GF-D8 (cell line): Measurements from ENCODE around the gene HOXA3.

Experiments used
- DNase-seq: peaks from one replicate; lab custom pipeline; 2025; lab: John Stamatoyannopoulos, UW

The HOXA3 gene

DNA sequence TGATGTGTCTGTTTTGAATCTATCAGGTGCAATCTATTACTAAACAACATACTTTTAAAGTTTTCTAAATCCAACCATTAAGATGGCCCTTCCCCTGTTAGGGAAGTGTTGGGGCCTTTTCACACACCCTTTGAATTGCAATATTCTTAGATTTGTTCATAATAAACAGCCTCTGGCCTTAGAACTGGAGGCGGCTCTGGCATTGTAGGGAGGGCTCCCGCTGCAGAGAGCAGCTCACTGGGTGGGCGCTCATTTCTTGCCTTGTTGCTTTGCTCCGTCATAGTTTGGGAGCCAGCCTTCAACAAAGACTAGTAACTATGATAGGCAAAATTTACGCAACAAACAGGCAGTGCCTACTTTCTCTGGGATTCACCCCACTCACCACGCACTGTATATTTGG, 26.0 kb upstream of the HOXA3 start:
- DNase-seq, result no peak

DNA sequence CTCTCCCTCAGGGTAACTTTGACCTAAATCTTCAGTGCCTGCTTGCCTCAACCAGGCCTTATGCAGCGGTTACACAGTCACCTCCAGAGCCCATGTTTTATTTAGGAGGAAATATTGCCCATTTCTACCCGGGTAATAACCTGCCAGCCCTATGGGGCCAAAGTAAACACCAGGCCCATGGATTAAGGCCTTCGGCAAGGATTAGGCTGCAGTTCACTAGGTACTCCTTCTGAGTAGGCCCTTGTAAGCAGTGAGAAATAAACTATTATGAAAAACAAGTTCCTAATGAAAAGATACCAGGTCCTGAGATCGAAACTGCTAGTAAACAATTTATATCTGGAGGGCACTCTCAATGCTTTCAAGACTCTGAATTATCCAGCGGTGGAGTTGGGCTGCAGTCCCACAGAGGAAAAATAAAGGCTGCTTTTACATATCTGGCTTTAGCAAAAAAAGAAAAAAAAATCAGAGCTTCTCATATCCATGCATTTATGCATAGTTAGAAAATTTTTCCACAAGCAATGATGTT, 25.5 kb upstream of the HOXA3 start:
- DNase-seq, result no peak

DNA sequence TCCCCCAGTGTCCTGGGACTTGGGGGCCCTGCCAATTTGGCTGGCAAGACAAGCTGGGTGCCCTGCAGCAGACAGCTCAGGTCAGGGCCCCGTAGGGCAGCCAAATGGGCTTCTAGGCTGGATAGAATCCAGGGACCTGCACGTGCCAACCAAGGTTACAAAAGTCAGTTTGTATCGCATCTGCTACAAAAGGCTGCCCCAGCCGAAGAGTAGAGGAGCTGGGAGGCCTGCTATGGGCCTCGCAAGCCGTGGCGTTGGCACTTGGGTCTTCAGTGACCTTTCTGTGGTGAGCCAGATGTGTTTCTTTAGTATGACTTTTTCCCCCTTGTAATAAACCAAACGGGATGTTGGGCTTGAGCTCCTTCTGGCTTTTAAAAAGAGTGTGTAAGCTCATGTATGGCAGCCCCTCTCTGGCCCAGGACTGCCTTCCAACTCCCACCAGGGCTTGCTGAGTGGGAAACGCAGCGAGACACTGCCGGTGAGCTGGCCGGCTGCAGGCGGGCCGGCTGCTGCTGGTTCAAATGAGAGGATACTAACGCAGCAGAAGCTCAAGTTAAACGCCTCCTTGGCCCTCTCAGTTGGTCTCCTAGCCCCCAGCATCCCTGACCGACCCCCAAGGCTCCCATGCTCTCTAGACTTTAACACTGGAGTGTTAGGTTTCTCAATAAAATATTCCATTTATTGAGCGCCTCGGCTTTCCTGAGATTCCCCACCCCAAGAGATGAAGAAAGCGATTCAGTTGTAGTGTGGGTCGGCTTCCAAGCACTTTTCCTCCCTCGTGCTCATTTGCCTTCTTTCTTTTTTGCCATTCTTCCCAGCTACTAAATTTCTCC, 24.8 kb upstream of the HOXA3 start:
- no peak for DNase-seq

DNA sequence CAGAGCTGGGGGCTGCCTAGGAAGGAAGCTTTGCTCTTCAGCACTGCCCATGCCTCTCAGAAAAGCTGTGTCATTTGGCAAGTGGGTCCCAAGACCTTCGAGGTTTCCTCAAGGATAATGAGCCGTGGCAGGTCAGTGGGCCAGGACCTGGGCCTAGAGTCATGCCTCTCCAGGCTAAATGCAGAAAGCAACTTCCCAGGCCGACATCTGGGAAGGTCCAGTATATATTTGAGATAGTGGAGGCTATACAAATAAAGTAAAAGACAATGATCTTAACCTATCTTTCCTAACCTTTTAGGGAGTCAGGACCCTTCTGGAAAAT, 24.1 kb upstream of the HOXA3 start:
- no peak for DNase-seq

DNA sequence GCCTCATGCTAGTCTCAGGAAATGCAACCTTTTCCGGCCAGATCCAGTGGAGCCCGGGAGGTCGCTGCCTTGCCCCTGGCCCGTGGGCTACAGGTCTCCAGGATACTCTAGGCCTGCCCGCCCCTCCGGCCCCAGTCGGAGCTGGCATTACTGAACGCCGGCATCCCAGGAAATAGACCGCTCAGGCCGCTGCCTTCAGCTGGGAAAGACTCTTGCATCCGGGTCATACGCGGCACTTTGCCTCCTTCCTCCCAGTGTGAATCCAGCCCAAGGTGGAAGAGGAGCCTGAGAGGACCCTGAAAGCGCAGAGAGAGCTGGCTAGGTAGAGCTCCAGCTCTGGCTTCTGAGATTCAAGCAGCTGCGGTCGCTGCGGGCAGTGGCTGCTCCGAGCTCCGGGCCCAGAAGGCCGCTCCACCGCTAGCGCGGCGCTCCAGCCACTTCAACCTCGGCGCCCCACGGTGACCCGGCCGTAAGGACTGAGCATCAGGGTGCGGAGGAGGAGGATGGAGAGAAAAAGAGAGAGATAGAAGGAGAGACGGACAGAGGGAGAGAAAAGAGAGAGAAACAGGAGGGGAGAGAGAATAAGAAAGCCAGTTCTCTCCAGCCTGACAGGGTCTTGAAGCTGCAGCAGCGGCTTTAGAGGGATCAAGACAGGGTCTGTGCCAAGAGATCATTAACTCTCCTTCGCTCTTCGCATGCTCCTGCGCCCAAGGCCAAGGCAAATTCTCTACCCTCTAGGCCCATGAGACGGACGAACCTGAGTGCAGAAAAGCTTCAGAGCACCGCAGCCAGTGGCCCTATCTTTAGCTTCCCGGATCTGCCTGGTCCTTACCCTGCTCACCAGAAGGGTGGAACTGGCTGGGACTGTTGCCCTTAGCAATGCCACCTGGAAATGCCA, 23.5 kb upstream of the HOXA3 start:
- no peak for DNase-seq

DNA sequence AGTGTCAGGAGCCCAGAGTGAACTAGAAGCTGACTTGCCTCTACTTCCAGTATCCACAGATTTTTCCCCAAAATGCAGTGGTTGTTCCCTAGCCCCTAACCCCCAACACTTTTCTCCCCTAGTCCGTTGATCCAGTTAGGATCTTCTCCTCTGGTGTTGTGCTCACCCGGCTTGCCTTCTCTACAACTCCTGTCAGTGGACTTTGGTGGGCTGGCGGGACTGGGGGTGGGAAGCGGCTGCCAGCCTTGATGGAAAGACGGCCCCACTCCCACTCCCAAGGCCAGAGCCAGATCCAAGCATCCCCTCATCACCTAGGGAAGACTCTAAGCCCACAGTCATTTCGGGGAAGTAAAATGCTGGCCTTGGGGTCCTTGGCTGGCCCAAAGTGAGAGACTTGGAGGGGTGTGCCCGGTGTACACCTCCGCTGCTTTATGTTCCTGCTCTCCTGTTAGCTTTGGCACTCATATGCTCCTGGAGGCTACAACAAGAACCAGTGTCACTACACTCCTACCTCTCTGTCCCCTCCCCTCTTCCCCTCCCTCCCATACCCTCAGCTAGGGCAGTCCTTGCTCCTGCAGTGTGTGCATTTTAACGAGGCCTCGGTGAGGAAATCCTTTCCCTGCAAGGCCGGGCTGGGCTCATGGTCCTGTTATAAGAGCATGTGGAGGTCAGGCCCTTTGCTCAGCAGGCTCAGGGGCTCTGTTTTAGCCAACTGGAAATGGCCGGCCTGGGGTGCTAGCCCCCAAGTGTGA, 22.7 kb upstream of the HOXA3 start:
- peak; percentile 84 for DNase-seq

DNA sequence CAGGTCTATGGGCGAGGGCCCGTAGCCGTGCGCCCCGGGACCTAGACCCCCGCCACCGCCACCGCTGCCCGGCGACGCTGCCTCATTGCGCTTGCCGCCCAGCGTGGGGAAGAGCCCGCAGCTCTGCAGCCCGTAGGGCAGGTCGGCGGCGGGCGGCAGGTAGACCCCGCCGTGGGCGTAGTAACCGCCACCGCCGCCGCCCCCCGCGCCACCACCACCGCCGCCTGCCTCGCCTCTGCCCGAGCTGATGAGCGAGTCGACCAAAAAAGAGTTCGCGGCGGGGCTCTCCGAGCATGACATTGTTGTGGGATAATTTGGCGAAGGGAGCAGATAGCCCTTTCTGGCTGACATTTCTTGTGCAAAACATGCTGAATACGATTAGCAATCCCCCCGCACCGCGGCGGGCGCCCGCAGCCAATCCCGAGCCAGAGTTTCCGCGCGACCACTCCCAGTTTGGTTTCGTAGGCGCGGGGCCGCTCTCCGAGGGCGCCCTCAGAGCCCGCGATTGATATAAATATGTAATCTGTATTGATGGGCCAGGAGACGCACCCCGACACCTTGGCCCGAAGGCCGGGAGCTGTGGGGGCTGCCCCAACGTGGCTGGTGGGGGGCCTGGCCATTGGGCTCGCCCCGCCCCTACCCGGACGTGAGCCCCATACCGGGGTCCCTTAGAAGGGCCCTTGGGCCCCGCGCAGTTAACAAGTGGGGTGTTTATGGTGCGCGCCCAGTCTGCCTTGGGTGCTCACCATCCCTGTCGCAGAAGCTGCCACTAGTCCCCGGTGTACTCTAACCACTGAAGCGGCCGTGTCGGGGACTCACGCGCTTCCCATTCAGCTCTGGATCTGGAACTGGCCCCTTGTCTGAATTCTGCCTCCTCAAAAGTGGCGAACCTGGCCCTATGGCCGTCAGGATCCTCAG, 21.8 kb upstream of the HOXA3 start, which contains the start of gene HOXA10:
HOXA10 (minus strand) TSS at position 365 of the 918 bp plus-strand sequence; CDS start at position 351, 14 bp downstream.
- DNase-seq, result peak; percentile 77

DNA sequence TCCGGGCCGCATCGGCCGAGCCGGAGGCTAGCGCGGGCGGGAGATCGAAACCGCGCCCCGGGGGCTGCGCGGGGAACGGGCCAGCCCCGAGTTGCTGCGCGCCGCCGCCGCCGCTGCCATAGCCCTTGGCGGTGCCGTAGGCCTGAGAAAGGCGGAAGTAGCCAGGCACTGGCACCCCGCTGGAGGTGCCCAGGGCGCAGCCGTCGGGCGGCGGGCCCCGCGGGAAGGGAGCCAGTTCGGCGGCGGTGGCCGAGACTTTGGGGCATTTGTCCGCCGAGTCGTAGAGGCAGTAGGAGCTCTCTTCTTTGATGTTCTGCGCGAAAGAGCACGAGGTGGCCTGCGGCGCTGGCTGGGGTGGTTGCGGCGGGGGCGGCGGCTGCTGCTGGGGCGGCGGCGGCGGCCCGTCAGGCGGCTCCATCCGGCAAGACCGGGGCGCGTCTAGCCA, 21.1 kb upstream of the HOXA3 start:
- DNase-seq, result no peak

DNA sequence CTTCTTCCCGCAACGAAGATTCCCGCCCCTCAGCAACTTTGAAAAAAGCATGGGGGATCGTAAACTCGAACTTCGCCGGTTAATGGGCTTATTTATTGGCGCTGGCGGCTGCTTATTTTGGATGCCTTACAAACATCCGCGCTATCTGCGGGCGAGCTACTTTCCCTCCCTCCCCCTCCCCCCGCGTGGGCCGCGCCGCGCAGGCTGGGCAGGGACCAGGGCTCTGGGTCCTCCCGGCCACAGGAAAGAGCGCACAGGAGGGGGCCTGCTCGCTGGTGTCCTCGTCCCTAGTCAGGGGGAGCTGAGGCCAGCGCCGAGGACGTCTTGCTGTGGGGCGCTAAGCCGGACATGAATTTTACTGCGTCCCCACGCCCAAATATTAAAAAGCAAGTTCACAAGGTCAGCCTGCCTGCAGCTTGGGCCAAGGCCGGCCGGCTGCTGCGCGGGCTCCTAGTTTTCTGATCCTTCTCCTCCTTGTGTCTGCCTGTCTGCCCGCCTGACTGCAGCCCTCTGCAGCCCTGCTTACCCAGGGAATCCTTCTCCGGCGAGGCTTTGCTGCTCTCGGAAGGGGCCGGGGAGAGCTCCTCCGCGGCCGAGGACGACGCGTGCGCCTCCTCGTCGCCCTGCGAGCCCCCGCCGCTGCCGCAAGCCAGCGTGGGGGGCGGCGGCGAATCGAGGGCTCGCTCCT, 20.6 kb upstream of the HOXA3 start:
- DNase-seq, result no peak

DNA sequence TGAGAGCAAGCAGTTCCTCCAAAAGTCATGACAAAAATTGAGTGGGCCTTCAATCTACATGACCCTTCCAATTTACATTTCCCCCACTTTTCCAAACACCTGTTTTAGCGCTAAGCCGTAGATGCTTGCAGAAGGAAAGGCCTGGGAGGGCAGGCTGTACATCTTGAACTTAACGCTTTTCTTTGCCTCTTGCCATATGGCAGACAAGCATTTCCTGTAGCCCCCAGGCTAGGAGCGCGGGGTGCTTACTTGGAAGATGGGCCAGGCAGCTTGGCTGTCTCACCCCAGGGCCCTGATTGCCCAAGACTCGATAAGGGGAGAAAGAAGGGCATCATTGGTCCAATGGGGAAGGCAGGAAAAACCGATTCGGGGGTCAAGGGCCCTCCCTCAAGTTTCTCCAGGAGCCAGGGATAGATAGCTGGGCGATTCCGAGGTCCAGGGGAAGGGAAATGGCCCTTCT, 20.0 kb upstream of the HOXA3 start:
- DNase-seq, result no peak

DNA sequence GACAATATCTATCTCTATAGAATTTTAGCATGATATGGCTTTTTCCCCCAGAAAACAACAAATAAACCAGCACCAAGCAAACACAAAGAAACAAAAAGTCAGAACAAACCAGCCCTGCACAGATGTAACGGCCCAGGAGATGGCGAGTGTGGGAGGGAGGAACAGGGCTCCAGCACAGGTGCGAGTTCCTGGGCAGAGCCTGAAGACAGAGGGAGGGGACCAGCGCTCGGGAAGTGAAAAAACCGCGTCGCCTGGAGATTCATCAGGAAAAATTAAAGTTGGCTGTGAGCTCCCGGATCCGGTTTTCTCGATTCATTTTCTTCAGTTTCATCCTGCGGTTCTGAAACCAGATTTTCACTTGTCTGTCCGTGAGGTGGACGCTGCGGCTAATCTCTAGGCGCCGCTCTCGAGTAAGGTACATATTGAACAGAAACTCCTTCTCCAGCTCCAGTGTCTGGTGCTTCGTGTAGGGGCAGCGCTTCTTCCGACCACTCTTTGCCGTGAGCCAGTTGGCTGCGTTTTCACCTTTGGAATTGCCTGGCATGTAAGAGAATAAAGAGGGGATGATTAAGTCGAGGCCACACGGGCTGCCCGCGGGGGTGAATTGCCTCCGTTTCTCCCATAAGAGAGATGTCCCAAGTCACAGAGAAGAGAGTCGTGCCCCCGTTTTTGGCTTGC, 19.4 kb upstream of the HOXA3 start:
- DNase-seq, result no peak

DNA sequence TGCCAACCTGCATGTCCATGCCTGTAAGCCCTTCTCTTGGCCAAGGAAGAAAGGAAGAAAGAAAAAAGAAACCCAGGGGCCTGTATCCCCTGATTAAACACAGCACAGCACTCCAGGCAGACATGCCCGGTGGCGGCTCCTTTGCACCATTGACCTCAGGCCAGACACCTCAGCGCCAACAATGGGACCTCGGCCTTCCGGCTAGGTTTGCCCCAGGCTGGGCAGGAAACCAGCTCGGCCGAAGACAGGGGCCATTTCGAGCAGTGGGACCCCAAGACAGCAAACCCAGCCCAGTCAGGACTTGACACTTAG, 18.9 kb upstream of the HOXA3 start:
- no peak for DNase-seq

DNA sequence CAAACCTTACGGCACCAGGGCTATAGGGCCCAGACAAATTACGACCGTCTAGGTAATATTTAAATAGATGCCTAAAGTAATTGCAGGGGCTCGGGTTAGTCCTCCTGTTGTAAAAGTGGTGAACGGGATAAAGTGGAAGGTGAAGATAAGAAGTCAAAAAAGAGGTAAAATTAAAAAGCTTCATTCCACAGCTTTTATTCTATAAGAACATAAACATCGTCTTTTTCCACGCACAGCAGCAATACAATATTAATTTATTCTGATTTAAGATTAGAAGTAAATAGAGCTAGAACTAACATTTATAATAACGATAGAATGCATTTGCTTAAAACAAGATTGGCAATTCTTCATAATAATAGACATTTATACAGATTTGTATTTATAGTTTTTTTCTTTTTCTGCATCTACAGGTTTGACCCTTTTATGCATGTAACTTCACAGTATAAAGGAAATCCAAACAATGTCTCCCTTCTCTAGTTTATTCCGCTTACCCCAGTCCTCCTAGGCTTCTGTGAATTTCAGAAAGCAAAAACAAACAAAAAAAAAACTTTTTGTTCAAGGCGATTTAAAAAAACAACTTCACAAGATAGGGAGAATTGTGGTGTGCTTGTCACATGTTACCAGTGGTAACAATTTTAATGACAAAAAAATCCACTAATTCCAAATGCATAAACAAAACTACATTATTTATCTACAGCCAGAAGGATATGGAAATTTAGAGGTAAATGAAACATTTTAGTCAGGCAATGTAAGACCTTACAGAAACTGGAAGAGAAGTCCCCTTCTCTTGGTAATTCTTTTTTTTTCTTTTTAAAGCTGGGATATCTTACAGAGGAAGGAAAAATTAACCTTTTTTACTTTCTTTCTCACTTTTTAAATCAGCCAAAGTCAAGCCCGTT, 18.3 kb upstream of the HOXA3 start:
- no peak for DNase-seq

DNA sequence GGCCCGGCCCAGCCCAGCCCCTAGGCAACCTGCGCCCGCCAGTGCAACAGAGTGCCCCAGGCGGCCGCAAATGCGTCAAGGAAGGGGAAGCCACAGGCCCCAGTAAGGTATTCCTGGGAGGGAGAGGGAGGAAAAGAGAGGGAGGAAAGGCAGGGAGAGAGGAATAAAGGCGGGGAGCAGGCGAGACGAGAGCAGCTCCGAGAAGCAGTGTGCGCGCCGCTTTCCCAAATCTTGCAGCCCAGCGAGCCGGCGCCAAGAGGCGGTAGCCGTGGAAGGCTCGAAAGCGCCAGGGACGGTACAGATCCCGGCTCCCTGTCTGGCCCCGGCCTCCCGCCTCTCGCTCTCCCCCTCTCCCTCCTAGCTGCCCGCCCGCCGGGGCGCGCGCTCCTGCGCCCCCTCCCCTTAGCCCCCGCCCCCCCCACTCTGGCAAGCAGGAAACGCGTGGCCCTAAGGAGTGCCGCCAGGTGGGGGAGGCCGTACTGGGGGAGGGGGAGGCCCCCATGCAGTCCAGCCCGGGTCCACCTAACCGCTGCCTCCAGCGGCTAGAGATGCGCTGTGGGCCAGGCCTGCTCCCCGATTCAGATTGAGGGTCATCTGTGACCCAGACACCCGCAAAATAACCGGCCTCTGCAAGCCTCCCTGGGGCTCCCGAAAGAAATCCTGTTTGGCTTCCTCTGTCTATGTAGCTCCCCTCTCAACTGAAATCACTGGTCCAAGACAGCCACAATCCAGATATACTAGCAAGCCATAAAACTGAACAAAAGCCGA, 17.5 kb upstream of the HOXA3 start:
- no peak for DNase-seq

DNA sequence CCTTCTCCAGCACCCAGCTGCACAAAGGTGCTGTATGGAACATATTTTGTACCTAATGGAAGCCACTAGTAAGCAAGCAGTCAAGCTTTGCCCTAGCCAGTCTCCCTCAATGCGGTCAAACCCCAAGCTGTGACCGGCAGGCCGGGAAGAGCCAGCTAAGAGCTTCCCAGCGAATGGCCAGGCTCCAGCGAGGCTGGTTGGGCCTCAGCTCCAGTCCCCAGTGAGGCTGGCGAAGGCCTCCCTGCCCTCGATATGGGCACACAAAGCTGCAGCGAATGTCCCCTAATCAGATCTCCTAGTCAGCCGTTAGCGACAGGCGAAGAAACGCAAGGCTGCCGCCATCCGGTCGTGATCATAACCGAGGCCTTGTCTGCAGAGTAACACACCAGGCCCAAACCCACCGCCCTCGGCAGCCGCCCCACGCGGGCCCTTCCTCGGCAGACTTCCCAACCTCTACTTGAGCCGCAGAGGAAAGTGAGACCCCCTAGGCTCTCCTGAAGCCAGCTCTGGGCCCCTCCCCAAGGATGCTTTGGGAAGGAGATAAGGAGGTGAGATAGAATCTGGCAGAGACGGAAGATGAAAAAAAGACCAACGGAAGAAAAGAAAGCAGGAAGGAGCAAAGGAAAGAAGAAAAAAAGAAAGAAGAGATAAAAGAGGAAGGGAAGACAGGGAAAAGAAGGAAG, 16.0 kb upstream of the HOXA3 start:
- DNase-seq, result peak; percentile 85

DNA sequence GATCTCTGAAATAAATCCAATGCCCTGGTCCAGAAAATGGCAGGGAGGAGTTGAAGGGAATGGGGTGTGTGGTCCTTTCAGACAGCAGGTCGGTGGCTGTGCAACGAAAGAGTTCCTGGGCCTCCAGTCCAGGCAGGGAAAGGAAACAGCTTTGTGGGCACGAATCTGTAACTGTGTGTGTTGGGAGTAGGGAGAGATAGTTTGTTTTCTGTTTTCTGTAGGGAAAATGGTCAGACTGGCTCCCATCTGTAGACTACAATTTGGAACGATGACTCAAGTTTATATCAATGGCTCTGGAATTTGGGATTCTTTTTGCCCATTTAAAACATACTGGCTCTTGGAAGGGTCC, 15.5 kb upstream of the HOXA3 start:
- no peak for DNase-seq
